Aorta (tissue), 5 donors: Measurements from ENCODE around the gene PCNX1. TPM values are rescaled to one million over a fixed set of nuclear protein-coding genes. Genes with fewer than 3 reads are reported as not detected.
"Not testable (repeated sequence)": the region's sequence is repeated elsewhere in the genome, so short reads cannot be mapped to it uniquely, and the experiment has no call there.

Experiments used
- ATAC-seq: fragments of 200-7000 bp; cut with Tn5 transposase; one replicate; pipeline ENCODE4 v1.9.1; 2022; ENCODE audit warnings: moderate library complexity; ENCODE audit not compliant: low FRiP score
- DNase-seq, 2 donors: peaks; one replicate each; pipeline ENCODE4 v3.0.0-alpha.2; 2020
- H3K27ac ChIP-seq, 2 donors: one replicate each; pipeline ENCODE4 v1.5.1; 2013; ENCODE audit warnings: low read length in 2 of 2, mild to moderate bottlenecking in 2 of 2, moderate library complexity in 2 of 2, control low read depth in 1 of 2, inconsistent platforms in 1 of 2, low read depth in 1 of 2
- H3K27me3 ChIP-seq, 2 donors: one replicate each; pipeline ENCODE4 v1.6.1; 2013; ENCODE audit warnings: control low read depth in 1 of 2, low read length in 1 of 2, mild to moderate bottlenecking in 1 of 2, moderate library complexity in 1 of 2; ENCODE audit not compliant: insufficient read depth in 2 of 2, control insufficient read depth in 1 of 2
- H3K36me3 ChIP-seq, 2 donors: one replicate each; pipeline ENCODE4 v1.6.1; 2013; ENCODE audit warnings: control low read depth in 1 of 2, low read length in 1 of 2, mild to moderate bottlenecking in 1 of 2; ENCODE audit not compliant: insufficient read depth in 2 of 2, control insufficient read depth in 1 of 2
- H3K4me1 ChIP-seq, 2 donors: one replicate each; pipeline ENCODE4 v1.6.1; 2013; ENCODE audit warnings: low read length in 2 of 2, control low read depth in 1 of 2, mild to moderate bottlenecking in 1 of 2, moderate library complexity in 1 of 2; ENCODE audit not compliant: insufficient read depth in 2 of 2, control insufficient read depth in 1 of 2
- H3K4me3 ChIP-seq, 2 donors: one replicate each; pipeline ENCODE4 v1.5.1; 2013; ENCODE audit warnings: low read length in 2 of 2, control low read depth in 1 of 2, mild to moderate bottlenecking in 1 of 2
- H3K9me3 ChIP-seq: one replicate; pipeline ENCODE4 v1.6.1; 2013; ENCODE audit warnings: mild to moderate bottlenecking, low read length; ENCODE audit not compliant: control insufficient read depth
- WGBS, 2 donors: extraction: QIAGEN DNeasy Blood & Tissue Kit; methylation state at CpG; one replicate each; pipeline ENCODE4 v1.1.7; 2013; 5-methylcytosine and 5-hydroxymethylcytosine counted together
- intact Hi-C, 2 donors: fragments of 100-400 bp; cut with DNase I; formaldehyde crosslinking; loops; one replicate each; pipeline versions ENCODE4 v1.14.2 to v1.15.0; 2022
- polyA plus RNA-seq, 2 donors: library from polyadenylated mRNA; stranded (reverse); fragments of 200-250 nt; gene quantifications; one replicate each; pipeline ENCODE4 v1.2.3, GENCODE V29; 2013
- total RNA-seq, 2 donors: library from RNA; stranded (reverse); fragmentation: NEBNext Ultra II Directional; extraction: Animal tissue kit (Norgen Biotek cat#: 25700); gene quantifications; one replicate each; pipeline ENCODE4 v1.2.1, GENCODE V29; 2021
- donor health status: healthy with polysubstance abuse.
- donor health status: Bipolar disorder and iron deficiency.
- donor health status: DM: no; HTN: no; CAD: no.
- donor health status: DM: no; HTN: no; CAD: no.
- donor health status: DM: yes; HTN: yes; CAD: no.

The PCNX1 gene
- total and polyA plus RNA-seq, 4 donors = 3.4 to 96.4 (median 40.4) TPM

DNA sequence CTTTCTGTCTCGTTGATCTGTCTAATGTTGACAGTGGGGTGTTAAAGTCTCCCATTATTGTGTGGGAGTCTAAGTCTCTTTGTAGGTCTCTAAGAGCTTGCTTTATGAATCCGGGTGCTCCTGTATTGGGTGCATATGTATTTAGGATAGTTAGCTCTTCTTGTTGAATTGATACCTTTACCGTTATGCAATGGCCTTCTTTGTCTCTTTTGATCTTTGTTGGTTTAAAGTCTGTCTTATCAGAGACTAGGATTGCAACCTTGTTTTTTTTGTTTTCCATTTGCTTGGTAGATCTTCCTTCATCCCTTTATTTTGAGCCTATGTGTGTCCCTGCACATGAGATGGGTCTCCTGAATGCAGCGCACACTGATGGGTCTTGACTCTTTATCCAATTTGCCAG lies 32.4 kb downstream of the PCNX1 start:
- DNase-seq, H3K36me3 ChIP-seq, H3K27ac ChIP-seq, H3K4me3 ChIP-seq, H3K4me1 ChIP-seq, intact Hi-C loops, H3K27me3 ChIP-seq, H3K9me3 ChIP-seq, ATAC-seq: not testable (repeated sequence)
- WGBS, 2 donors = 96 to 99% methylated on average over 3 to 4 of the region's 4 CpGs

DNA sequence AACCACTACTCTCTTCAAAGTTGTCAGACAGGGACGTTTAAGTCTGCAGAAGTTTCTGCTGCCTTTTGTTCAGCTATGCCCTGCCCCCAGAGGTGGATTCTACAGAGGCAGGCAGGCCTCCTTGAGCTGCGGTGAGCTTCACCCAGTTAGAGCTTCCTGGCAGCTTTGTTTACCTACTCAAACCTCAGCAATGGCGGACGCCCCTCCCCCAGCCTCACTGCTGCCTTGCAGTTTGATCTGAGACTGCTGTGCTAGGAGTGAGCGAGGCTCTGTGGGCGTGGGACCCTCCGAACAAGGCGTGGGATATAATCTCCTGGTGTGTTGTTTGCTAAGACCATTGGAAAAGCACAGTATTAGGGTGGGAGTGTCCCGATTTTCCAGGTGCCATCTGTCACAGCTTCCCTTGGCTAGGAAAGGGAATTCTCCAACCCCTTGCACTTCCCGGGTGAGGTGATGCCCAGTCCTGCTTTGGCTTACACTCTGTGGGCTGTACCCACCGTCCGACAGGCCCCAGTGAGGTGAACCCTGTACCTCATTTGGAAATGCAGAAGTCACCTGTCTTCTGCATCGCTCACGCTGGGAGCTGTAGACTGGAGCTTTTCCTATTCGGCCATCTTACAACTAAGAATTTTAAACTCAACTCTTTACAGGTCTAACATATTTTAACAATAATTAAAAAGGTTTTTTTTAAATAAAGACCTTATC lies 34.5 kb downstream of the PCNX1 start:
- H3K9me3 ChIP-seq, H3K27me3 ChIP-seq, H3K4me1 ChIP-seq, H3K36me3 ChIP-seq, H3K27ac ChIP-seq, H3K4me3 ChIP-seq, ATAC-seq, intact Hi-C loops: not testable (repeated sequence)
- peak in 1 of 2 donors; percentile 55 for DNase-seq
- WGBS, 2 donors = 91 to 93% methylated on average over 15 of the region's 15 CpGs

DNA sequence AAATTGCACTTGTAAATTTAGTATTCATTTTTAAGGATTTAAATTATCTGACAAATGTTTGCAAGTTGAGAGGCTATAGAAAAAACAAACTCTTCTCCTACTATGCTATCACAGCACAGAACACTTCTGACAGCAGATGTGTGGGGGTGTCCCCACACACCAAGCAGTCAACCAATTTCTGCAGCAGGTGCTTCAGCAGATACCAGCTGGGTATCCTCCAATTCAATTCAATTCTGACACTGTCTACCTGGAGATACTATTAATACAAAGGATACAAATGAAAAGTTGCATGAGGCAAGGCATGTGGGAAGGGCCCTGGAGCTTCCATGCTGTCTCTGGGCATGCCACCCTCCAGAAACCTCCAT lies 35.1 kb downstream of the PCNX1 start:
- no peaks in the 10 kb centered on the region for H3K27me3 ChIP-seq
- H3K4me1 ChIP-seq = no peaks in the 10 kb centered on the region
- no peak for ATAC-seq
- no peak for DNase-seq
- no peaks in the 10 kb centered on the region for H3K9me3 ChIP-seq
- intact Hi-C loops = no loop called here
- no peak overlapping the region for H3K27ac ChIP-seq
- H3K4me3 ChIP-seq = no peak overlapping the region
- H3K36me3 ChIP-seq = no peaks in the 10 kb centered on the region

DNA sequence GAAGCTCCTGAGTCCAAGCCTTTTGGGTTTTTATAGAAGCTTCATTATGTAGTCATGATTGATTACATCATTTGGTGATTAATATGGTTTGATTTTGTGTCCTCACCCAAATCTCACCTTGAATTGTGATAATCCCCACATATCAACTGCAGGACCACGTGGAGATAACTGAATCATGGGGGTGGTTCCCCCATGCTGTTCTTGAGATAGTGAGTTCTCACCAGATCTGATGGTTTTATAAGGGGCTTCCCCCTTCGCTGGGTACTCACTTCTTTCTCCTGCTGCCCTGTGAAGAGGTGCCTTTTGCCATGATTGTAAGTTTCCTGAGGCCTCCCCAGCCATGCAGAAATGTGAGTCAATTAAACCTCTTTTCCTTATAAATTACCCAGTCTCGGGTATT lies 35.5 kb downstream of the PCNX1 start:
- H3K4me3 ChIP-seq, H3K4me1 ChIP-seq, intact Hi-C loops, H3K9me3 ChIP-seq, DNase-seq, ATAC-seq, H3K36me3 ChIP-seq, H3K27me3 ChIP-seq, H3K27ac ChIP-seq: not testable (repeated sequence)
- 97 to 99% methylated on average over 3 of the region's 3 CpGs for WGBS, 2 donors

DNA sequence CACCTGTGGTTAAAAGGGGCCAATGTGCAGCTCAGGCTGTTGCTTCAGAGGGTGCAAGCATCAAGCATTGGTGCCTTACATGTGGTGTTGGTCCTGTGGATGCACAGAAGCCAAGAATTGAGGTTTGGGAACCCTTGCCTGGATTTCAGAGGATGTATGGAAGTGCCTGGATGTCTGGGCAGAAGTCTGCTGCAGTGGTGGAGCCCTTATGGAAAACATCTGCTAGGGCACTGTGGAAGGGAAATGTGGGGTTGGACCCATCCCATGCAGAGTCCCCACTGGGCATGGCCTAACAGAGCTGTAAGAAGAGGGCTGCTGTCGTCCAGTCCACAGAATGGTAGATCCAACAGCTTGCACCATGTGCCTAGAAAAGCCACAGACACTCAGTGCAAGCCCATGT lies 36.6 kb downstream of the PCNX1 start:
- H3K36me3 ChIP-seq = peaks cover 0 to 2% of the 10 kb centered on the region in 2 donors
- H3K4me3 ChIP-seq = no peak overlapping the region
- H3K27me3 ChIP-seq = no peaks in the 10 kb centered on the region
- no peaks in the 10 kb centered on the region for H3K4me1 ChIP-seq
- no peak overlapping the region for H3K27ac ChIP-seq
- H3K9me3 ChIP-seq = peaks cover 2% of the 10 kb centered on the region
- 96 to 100% methylated on average over 1 of the region's 1 CpG for WGBS, 2 donors
- DNase-seq = no peak
- intact Hi-C loops = no loop called here
- ATAC-seq = no peak

DNA sequence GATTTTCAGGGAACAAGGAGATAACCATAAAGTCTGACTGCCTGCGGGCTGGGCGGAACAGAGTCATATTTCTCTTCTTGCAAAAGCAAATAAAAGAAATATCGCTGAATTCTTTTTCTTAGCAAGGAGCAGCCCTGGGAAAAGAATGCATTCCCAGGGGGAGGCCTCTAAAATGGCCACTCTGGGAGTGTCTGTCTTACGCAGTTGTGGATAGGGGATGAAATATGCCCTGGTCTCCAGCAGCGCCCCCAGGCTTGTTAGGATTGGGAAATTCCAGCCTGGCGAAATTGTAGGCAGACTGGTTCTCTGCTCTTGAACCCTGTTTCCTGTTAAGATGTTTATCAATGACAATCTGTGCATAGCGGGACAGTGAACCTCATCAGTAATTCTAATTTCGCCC lies 40.5 kb downstream of the PCNX1 start:
- Histone ChIP-seq H3K4me1 (no peaks in the 10 kb centered on the region), H3K4me3 (no peak overlapping the region), H3K36me3 (peaks cover 0 to 2% of the 10 kb centered on the region in 2 donors), H3K9me3 (peaks cover 2% of the 10 kb centered on the region), H3K27me3 (no peaks in the 10 kb centered on the region), H3K27ac (no peak overlapping the region)
- DNase-seq (no peak), ATAC-seq (no peak)
- 88 to 89% methylated on average over 8 of the region's 8 CpGs for WGBS, 2 donors
- intact Hi-C loops = no loop called here

DNA sequence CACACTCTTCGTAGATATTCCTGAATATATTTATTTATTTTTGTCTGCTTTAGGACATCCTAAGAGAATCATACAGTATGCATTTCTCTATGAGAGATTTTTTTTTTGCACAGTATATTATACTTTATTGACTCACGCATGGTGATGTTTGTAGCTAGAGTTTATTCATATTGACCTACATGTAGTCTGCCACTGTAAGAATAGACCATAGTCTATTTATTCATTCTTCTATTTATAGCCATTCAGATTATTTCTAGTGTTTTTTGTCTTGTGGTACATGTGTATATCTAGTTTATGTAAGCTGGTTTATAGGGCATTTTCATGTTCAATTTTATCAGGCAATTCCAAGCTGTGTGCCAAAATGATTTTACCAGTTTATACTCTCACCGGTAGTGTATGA lies 45.2 kb downstream of the PCNX1 start:
- no peak overlapping the region for H3K4me3 ChIP-seq
- WGBS, 2 donors = 86 to 88% methylated on average over 3 of the region's 3 CpGs
- intact Hi-C loops = no loop called here
- peaks cover 0 to 2% of the 10 kb centered on the region in 2 donors for H3K36me3 ChIP-seq
- ATAC-seq (no peak), DNase-seq (no peak)
- H3K27me3 ChIP-seq = no peaks in the 10 kb centered on the region
- H3K27ac ChIP-seq = no peak overlapping the region
- peaks cover 2% of the 10 kb centered on the region for H3K9me3 ChIP-seq
- H3K4me1 ChIP-seq = peaks cover 0 to 2% of the 10 kb centered on the region in 2 donors

DNA sequence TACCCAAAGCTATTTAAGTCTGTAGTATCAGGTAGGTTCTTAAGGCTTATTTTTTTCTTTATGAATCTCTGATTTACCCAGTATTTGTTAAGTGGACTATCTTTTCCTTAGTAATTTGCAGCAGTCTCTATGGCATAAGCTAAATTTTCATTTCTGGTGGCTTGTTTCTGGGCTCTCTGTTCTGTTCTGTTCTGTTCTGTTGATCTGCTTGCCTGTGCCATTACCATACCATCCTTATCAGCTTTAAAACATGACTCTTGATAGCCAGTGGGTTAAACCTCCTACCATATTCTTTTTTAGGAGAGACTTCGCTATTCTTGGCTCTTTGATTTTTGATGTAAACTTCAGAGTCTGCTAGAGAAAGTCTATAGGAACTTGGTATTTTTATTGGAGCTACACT lies 46.8 kb downstream of the PCNX1 start:
- Histone ChIP-seq H3K9me3 (no peaks in the 10 kb centered on the region), H3K27me3 (no peaks in the 10 kb centered on the region), H3K36me3 (no peaks in the 10 kb centered on the region), H3K27ac (no peak overlapping the region), H3K4me1 (peaks cover 0 to 2% of the 10 kb centered on the region in 2 donors), H3K4me3 (no peak overlapping the region)
- DNase-seq (no peak), ATAC-seq (no peak)
- intact Hi-C loops = no loop called here
- 43 to 55% methylated on average over 1 of the region's 1 CpG for WGBS, 2 donors

DNA sequence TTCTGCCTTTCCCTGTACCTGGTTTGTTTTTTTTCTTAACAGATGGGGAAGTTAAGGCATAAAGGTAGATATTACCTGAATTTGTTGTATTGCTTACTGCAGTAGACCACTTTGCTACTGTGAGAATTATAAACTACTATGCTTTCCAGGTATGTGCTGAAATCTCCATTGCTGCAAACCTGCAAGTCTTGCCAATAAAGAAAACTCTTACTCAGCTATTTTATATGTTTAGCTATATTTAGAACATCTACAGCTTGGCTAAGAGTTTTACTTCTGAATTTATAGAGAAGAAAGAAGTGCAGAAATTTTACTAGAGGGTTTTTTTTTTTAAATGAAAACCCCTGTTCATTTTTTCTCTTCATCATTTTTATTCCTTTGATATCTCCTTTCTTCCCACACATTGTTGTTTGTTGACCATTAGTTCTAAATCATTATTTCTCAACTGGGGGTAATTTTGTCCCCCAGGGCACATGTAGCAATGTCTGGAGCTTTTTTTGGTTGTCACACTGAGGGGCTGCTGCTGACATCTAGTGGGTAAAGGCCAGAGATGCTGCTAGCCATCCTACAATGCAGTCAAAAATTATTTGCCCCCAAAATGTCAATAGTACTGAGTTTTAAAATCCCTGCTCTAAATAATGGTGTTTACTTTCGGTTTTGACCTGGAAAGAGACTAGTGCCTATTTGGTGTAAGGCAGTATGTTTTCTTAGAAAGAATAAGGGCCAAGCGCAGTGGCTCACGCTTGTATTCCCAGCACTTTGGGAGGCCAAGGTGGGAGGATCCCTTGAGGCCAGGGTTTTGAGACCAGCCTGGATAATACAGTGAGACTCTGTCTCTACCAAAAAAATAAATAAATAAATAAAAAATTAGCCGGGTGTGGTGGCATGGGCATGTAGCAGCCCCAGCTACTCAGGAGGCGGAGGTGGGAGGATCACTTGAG lies 48.6 kb downstream of the PCNX1 start:
- ATAC-seq (no peak), DNase-seq (no peak)
- Histone ChIP-seq H3K27me3 (no peaks in the 10 kb centered on the region), H3K27ac (no peak overlapping the region), H3K4me1 (peaks cover 0 to 2% of the 10 kb centered on the region in 2 donors), H3K4me3 (no peak overlapping the region), H3K36me3 (no peaks in the 10 kb centered on the region), H3K9me3 (no peaks in the 10 kb centered on the region)
- WGBS, 2 donors = 73 to 77% methylated on average over 5 of the region's 5 CpGs
- intact Hi-C loops = no loop called here
